GM18505 (cell line): ENCODE measurements around the gene ATP6V1G3.
A peak's percentile ranks its signal among the peaks of the same experiment; 100 is the strongest.
"Not testable (repeated sequence)": the region's sequence is repeated elsewhere in the genome, so short reads cannot be mapped to it uniquely, and the experiment has no call there.

Experiments
- ATAC-seq: cut with Tn5 transposase; IDR thresholded peaks from one replicate; pipeline ENCODE4 v1.9.1; 2021; ENCODE audit not compliant: unreplicated experiment
- POLR2A ChIP-seq: IDR thresholded peaks from 4 replicates; pipeline ENCODE4 v1.6.1; 2011; ENCODE audit warnings: borderline replicate concordance; ENCODE audit not compliant: insufficient read depth, insufficient read length; ENCODE audit errors: extremely low read depth

ATP6V1G3 gene, protein sequence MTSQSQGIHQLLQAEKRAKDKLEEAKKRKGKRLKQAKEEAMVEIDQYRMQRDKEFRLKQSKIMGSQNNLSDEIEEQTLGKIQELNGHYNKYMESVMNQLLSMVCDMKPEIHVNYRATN

DNA sequence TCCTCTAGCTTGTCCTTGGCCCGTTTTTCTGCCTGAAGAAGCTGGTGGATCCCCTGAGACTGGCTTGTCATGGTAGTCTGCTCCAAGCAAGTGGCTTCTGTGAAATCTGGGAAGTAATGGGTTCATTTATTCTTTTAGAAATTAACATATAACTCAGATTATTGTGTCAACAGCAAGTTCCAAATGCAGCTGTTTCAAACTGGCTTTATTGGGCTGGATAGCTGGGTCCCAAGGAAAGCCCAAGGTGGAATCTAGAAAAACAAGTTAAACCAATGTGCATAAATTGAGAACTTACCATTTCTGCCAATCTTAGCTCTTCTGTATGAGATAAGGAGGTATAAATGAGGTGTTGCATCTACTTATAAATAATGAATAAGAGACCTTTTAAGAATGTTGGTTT is at the start of gene ATP6V1G3:
Gene ATP6V1G3, minus strand, starts transcription at position 101 of the 400 bp plus-strand sequence. Its CDS starts 30 bp downstream, at position 71.
- no peak for ATAC-seq
- TF ChIP-seq POLR2A, result no peak

DNA sequence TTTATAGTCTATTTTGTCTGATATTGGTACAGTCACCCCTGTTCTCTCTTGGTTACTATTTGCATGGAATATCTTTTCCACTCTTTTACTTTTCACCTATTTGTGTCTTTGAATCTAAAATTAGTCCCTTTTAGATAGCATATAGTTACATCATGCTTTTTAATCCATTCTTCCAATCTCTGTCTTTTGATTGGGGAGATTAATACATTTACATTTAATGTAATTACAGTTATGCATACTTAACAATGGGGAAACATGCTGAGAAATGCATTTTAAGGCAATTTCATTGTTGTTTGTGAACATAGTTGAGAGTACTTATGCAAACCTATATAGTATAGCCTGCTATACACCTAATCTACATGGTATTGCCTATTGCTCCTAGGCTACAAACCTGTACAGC is 48.4 kb upstream of the ATP6V1G3 start:
- TF ChIP-seq POLR2A, result no peak
- no peak for ATAC-seq

DNA sequence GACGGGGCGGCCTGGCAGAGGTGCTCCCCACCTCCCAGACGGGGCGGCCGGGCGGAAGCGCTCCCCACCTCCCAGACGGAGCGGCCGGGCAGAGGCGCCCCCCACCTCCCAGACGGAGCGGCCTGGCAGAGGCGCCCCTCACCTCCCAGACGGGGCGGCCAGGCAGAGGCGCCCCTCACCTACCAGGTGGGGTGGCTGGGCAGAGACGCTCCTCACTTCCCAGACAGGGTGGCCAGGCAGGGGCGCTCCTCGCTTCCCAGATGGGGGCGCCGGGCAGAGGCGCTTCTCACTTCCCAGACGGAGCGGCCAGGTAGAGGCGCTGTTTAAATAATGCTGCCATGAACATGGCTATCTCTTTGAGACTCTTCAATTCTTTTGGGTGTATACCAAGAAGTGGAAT is 43.7 kb upstream of the ATP6V1G3 start:
- no peak for TF ChIP-seq POLR2A
- ATAC-seq, result no peak

DNA sequence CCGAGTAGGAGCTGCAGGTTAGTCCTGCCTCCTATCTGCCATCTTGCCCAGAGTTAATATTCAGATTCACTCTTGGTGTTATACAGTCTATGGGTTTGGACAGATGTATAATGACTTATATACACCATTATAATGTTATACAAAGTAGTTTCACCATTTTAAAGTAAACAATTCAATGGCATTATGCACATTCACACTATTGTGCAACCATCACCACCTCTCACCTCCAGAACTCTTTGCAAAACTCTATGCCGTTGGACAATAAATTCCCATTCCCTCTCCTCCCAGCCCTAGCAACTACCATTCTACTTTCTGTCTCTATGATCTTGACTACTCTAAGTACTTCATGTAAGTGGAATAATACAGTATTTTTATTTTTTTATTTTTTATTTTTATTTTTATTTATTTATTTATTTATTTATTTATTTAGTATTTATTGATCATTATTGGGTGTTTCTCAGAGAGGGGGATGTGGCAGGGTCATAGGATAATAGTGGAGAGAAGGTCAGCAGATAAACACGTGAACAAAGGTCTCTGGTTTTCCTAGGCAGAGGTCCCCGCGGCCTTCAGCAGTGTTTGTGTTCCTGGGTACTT is 42.8 kb upstream of the ATP6V1G3 start:
- ATAC-seq, result not testable (repeated sequence)

DNA sequence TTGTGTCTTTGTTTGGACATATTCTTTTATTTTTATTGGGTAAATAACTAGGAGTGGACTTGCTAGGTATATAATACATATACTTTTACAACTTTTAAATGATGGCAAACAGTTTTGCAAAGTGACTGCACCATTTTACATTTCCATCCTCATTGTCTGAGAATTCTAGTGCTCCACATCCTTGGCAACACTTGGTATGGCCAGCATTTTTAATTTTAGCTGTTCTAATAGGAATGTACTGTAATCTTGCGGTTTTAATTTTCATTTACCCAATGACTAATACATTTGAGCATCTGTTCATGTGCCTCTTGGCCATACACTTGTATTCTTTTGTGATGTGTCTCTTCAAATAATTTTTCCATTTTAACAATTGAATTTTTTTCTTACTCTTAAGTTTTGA is 37.0 kb upstream of the ATP6V1G3 start:
- no peak for TF ChIP-seq POLR2A
- ATAC-seq, result no peak

DNA sequence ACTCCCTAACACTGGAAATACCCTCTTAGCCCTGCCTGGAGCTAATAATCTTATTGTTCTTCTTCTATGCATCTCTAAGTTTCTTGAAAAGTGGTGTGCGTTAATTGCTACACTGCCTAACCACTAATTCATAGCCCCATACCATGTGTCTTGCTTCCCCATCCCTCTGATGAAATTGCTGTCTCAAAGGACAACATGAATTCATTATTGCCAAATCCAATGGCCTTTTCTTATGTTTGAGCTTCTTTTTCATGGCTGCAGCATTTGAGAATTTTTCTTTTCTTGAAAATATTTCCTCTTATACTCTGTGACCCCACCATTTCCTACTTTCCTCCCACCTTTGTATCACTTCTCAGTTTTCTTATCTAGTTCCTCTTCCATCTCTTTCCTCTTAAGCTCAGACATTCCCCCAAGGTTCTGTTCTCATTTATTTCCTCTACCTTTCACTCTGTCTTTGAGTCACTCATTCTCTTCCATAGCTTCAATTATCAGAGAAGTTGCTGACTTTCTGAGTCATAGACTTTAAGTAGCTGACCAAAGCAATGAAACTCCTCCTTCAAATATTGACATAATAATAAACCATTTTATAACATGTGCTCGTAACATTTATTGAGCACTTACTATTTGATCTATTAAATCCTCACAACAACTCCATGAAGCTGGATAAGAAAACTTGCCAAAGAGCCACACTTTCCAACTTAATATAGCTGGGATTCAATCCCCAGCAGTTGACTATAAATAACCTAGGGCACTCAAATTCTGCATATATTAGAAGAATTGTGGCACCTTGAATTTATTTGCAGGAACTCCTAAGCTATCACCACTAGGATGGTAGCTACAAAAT is 35.5 kb upstream of the ATP6V1G3 start:
- no peak for TF ChIP-seq POLR2A
- peak; percentile 87 for ATAC-seq

DNA sequence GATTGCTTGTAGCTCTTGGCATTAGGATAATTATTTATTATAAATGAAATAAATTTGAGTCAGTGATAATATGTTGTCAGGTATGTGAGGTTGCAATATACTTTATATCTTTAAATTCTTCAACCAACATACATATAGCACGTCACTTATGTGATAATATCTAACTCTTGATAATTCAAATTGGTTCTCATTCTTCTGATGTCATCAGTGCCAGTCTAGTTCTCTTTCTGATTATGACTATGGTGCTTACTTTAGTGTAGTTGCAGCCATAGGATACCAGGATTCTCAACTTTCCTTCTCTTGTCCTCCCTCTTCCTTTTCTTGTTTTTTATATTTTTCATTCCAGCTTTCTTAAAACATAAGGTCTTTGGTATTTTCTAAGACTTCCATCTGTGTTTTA is 34.8 kb upstream of the ATP6V1G3 start:
- no peak for ATAC-seq
- TF ChIP-seq POLR2A, result no peak

DNA sequence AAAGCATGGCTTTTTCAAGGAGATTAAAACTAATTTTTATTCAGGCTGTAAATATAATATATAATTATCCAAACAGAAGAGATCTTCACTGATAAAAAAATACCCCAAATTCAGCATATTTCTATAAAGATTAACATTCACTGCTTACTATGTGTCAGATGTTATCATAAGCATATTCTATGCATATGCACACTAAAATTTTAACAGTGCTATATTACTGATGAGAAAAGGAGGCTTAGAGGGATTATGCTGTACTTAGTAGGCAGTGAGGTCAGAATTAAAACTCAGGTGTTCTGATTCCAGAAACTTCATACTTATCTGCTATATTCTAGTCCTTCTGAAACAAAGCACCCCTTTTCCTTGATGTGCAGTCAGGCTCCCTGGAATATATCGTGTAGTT is 33.8 kb upstream of the ATP6V1G3 start:
- no peak for TF ChIP-seq POLR2A
- ATAC-seq, result no peak

DNA sequence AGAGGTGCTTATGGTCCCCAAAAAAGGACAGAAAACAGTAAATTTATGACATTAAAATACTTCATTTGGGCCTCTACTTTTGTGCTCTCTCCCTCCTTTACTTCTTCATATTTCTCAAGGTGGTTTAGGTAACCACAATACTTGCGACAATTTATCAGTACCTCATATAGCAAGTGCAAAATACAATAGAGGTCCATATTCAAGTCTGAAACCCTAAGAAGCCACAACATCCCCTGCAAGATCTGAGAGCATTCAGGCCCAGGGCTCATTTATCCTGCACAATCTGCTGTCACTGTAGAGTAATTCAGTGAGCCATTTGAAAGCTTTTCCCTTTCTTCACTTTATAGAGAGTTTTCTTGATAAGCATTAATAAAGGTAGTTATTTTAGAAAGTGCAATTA is 24.2 kb upstream of the ATP6V1G3 start:
- TF ChIP-seq POLR2A, result no peak
- ATAC-seq, result no peak

DNA sequence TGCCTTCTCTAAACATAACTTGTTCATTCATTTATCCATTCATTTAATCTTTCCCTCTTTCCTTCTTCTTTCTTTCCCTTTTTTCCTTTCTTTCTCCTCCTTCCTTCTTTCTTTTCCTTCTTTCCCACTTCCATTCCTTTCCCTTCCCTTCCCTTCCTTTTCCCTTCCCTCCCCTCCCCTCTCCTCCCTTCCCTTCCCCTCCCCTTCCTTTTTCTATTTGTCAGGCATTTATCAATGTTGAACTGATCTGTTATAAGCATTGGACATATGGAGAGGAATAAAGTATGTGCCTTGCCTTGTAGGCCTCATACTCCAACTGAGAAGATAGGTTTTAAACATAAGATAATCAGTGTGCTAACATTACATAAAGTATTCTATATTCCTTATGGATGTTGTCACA is 23.7 kb upstream of the ATP6V1G3 start:
- no peak for TF ChIP-seq POLR2A
- ATAC-seq, result no peak

DNA sequence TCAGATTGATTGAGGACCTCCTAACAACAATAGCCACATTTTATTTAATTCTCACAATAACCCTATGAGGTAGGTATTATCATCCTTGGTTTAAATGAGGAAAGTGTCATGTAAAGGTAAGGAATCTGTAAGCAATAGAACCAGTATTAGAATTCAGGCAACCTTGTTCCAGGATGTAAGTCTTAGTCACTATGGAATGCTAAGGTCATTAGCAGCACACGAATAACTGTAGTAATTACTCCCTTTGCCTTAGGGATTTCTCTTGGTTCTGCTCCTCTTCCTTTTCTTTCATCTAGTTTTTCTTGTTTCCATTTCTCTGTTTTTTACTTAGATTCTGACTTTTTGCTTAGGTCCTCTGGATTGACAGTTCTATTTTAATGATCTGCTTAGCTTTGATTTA is 23.1 kb upstream of the ATP6V1G3 start:
- no peak for TF ChIP-seq POLR2A
- ATAC-seq, result no peak

DNA sequence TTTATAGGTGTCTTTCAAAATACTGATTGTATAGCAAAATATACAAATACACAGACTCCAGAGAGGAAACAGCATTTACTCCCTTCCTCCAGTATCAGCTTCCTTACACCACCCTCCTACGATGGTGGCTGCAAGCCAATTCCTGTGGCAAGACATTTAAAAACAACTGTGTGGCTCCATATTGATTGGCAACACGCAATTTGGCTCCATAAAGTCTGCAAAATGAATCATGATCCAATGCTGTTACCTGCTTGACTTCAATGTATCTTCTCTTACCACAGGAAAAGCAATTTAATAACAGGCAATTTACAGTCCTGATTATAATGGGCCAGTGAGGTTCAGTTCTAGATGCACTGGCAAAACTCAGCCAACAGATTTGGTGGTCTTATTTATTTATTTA is 19.7 kb upstream of the ATP6V1G3 start:
- no peak for ATAC-seq
- TF ChIP-seq POLR2A, result no peak

DNA sequence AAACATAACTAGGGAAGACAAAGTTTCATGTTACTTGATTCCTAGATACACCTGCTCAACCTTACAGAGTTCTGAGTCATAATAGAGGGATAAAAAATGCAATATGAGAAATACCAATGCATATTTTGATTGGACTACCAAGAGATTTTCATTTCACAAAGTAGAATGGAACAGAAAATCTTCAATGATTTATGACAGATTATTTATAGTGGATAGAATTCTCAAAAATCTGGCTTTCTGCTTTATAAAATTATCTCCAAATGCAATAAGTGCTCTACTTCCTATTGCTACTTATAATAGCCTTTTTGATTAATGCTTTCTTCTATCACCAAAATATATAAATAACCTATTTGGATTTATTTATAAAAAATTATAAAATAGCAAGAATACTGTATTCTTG is 18.9 kb upstream of the ATP6V1G3 start:
- ATAC-seq, result no peak

DNA sequence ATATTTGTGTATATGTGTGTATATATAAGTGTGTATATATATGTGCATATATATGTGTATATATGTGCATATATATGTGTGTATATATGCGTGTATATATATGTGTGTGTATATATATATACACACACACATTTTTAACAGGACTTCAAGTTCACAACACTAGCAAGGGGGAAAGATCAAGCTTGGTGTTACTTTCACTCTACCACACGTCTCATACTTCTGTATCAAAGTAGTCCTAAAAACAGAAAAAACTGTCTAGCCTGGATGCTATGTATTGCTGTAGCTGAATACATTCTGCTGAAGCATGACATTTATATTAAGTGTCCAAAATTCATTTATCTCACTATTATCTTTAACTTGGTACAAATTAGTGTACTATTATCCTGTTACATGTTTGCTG is 17.9 kb upstream of the ATP6V1G3 start:
- no peak for TF ChIP-seq POLR2A
- no peak for ATAC-seq

More for the DNA sequence above, 18.9 kb upstream of the ATP6V1G3 start:
- no peak for TF ChIP-seq POLR2A

DNA sequence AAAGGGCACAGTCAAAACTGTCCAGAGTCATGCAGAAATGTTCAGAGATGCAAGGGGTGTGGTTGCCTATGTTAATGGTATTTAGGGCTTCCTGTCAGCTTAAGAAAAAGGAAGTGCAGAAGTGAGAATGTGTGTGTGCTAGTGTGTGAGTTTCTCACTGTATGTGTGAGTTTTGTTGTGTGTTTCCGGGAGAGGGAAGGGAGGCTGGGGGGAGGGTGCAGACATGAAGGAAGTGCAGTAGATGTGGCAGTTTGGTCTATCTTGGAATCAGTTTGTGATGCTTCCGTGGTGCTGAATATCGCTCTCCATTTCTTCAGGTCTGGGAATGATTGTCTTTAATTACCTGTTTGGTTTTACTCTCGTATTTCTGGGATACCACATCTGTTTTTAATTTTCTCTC is 16.5 kb upstream of the ATP6V1G3 start:
- ATAC-seq, result peak; percentile 96

More for the DNA sequence above, 16.5 kb upstream of the ATP6V1G3 start:
- TF ChIP-seq POLR2A, result no peak
